Measurements from ENCODE around the gene SH3GL2.
A peak's percentile ranks its signal among the peaks of the same experiment; 100 is the strongest.

Gene SH3GL2

DNA sequence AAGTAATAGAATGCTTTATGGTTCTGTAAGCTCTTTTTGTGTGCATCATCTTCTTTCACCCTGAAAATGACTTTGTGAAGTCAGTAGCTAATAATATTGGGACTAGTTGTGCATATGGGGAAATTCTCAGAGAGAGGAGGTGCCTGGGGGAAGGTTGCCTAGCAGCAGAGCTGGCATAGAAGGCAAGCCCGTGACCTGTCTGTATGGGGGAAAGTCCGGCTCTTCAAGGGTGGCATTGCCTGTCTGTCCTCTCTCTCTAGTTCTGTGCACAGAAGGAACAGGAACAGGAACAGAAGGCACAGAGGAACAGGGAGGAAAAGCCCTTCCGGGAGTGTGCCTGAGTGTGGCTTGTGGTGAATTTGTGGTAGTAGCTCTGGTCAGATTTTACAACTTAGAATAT lies 33.1 kb downstream of the SH3GL2 start:
- no peak for DNase-seq

DNA sequence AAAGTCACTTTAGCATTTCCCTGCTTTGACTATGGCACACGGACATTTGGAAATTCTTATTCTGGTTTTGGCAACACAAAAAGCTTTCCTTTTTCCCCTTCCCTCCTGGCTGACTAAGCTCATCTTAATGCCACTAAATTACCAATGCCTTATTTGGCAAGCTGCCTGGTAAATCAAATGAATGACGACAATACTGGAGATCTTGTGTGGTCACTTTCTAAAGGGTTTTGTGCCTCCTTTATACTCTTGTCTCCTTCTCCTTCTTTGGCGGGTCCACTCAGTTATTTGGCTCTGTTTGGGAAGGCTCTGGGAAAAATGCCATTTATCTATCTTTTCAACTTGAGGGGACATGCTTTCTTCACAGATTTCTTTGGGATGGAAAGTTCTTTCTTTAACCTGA lies 34.9 kb downstream of the SH3GL2 start:
- peak; percentile 69 for DNase-seq

DNA sequence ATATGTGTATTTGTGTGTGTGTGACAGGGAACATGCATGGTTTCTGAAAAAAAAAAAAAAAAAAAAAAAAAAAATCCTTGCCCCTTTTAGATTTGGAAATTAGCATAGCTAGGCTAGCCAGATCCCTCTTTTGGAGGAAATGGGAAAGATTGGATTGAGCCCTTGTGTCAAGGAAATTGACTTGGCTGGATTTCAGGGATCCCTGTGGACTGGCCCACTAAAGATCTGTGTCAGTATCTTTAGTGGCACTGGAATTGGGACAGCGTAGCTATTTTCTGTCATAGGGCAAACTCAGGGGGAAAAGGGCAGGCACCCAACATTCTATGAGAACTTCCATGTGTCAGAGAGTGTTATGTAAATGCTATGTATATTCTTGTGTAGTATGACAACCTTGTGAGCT lies 35.4 kb downstream of the SH3GL2 start:
- DNase-seq, result no peak

DNA sequence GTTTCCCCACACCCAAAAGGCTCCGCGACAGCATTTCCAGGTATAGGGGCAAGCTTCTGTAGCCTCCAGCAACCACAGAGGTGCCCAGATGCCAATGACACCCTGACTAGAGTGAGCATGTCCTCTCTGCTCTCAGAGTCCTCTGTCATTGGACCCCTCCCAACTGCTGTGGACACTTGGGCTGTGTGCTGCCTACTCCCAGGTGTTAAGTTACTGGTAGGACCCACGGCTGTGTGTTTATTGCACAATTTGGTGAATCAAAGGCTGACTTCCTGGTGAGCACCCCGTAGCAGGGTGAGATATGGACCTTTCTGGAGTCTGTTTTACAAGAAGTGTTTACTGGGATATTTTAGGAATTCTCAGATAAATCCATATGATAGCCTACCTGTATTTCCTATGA lies 36.0 kb downstream of the SH3GL2 start:
- peak; percentile 19 for DNase-seq

DNA sequence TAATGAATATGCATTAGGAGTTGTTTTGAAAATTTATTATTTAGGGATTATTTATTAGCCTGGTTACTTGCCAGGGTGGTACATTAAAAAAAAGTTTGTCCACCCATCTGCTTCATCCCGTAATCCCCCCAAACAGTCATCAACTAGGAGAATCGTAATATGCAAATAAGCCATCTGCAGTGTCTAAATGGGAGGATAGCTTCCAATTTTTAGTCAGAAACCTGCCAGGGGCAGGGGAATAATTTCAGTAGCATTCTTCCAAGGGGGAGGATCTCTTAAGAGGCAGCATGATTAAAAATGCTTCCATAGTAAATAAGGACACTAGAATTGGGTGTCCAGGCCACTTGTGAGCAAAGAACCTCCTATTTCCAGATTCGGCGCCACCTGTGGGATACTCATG lies 43.3 kb downstream of the SH3GL2 start:
- DNase-seq, result no peak

DNA sequence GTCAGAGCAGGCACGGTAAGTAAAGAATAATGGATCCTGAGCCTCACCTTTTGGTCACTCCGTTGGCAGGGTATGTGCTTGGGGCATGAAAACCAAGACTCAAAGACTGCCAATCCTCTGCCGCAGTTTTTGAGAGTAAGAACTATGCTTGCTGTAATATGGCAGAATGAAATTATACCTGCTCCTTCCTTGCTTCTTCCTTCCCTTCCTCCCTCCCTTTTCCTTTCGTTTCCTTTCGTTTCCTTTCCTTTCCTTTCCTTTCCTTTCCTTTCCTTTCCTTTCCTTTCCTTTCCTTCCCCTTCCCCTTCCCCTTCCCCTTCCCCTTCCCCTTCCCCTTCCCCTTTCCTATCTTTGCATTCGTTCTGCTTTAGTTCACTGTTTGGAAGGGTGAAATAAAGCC lies 43.9 kb downstream of the SH3GL2 start:
- no peak for DNase-seq

DNA sequence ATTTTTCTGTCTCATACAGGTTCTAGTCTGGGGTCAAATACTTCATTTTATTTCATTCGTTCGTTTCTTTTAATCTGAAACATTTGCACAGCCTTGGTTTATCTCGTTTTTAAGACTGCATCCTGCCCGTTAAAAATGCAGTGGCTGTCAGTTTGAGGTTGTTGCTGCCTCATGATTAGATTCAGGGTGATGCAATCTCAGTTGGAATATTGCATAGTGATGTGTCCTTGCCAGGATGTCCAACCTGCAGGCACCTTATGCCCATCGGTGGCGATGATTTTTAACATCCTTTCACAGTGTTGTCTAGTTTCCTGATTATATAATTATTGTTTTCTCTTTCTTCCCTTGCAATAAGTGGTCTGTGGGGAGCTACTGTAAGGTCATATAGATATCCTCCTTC lies 45.1 kb downstream of the SH3GL2 start:
- DNase-seq, result peak; percentile 5

DNA sequence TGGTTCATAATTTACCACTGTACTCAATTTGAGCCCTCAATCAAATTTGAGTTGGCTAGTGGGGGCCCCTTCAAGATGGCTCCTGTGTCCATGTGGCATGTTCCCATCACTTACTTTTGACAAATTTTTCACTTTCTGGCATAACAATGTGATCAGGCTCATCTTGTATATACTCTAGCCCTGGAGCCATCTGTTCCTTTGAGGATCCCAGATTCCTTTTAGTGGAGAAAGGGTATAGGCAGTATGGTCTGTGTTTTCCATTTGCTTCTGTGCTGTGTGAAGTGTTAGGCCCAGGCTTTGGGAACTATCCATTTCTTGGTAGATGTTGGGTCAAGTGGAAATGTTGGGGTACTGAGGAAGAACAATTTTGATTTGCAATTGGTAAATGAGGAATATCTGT lies 45.7 kb downstream of the SH3GL2 start:
- no peak for DNase-seq

DNA sequence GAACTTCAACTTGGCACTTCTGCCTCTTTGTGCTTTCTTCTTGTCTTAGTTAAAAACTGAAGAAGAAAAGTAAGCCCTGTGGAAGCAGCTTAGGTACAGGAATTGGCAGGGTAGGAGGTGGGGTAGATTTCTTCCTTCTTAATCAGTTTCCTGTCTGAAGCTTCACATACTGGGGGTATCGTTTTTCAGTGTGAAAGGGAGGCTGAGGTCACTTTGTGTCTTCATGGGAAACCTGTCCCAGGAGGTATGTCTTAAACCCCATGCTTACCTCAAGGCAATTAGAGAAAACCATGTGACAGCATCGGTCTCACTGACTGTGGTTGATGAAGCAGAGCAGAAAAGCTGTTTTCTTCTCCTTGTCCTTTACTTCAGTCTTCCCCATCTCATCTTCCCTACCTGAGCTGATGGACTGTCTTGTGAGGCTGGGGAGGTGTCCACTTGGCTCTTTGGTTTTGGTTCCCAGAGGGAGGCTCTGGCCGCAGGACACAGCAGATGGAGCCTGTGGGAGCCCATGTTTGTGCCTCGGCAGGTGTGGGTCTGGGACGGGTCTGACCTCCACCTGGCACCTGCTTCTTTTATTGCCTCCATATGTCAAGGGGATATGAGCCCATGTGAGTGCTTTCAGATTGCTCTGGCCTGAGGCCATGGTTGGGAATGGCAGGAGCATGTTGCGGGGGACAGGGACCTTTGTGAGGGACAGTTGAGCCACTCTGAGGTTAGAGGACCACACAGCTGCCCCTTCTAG lies 47.0 kb downstream of the SH3GL2 start:
- DNase-seq, result no peak

DNA sequence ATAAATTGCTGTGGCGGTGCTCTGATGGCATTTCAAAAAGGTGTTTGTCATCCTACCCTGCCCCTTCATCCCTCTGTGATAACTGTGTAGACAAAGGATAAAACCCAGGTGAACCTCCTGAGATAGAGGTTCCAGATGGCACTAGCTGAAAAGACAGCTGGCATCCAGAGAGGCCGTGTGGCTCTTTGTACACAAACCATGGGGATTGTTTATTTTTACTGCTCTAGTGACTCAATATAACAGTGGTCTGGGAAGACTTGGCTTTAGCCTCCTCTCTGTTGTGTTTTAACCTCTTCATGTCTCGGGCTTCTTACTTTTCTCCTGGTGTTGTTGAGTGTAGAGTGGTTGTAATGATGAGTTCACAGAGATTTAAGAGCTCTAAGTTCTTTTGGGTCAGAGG lies 48.8 kb downstream of the SH3GL2 start:
- peak; percentile 92 for DNase-seq

DNA sequence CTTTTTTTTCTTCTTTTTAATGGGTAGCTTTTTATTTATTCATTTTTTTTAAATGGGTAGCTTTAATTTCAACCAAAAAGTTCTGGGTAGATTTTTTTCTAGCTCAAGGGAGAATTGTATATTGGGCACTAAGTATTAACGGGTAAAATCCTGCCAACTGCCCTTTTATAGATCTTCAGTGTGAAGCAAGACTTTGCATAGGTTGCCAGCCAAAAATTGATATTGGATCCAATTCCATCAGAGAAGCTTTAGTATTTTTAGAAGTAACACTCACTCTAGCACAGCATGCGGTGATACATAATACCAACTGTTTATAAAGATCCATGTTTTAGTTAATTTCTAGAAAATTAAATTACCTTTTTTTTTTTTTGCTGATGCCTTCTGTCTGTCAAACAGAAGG lies 49.8 kb downstream of the SH3GL2 start:
- no peak for DNase-seq

DNA sequence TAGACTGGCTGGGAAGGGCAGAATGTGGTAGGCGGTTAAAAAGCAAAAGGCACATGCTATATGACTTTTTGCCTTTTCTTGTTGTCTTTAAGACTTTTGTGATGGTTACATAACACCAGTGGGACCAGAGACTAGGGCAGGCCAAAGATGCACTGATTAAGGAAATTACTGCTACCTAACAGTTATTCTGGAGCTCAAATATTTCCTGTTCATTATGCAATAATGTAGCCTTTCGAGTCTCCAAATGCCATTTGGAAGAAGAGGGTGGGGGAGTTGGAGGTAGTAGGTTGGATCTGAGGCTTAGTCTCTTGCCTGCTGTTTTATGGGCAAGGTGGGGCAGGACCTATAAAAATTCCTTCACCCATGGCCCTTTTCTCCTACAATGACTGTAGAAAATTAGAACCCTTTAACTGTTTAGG lies 51.7 kb downstream of the SH3GL2 start:
- no peak for DNase-seq

DNA sequence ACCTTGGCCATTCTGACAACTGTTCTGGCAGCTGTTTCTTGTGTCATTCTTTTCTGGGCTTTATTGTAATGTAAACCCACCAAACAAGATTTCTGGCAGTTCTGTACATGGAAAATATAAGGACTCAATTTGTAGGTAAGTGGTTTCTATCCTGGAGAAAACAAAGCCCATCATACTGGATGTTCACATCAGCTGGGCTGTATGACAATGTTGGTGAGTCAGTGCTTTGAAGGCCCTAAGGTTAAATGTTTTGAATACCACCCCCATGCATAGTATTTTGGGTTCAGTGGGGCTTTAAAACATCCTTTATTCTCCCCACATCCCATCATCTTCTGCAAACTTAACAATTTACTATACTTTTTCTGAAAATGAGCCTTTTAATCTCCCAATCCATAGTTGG lies 52.5 kb downstream of the SH3GL2 start:
- no peak for DNase-seq

DNA sequence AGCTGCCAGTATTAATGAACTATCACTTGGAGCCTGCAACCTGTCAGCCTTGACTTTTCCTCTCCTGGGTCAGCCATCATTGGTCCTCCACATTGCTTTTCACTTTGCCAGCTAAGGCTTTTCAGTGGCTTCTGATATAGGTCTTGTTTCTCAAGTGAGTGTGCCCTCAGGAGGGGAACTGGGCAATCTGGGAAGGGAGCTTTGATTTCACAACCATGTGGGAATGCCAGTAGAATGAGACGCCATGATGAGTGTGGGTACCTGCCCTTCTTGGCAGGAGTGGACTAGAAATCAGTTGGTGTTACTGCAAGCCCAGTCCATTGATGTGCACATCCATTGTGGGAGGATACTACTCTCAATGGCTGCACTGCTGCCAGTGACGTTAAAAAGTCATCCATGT lies 54.1 kb downstream of the SH3GL2 start:
- no peak for DNase-seq

DNA sequence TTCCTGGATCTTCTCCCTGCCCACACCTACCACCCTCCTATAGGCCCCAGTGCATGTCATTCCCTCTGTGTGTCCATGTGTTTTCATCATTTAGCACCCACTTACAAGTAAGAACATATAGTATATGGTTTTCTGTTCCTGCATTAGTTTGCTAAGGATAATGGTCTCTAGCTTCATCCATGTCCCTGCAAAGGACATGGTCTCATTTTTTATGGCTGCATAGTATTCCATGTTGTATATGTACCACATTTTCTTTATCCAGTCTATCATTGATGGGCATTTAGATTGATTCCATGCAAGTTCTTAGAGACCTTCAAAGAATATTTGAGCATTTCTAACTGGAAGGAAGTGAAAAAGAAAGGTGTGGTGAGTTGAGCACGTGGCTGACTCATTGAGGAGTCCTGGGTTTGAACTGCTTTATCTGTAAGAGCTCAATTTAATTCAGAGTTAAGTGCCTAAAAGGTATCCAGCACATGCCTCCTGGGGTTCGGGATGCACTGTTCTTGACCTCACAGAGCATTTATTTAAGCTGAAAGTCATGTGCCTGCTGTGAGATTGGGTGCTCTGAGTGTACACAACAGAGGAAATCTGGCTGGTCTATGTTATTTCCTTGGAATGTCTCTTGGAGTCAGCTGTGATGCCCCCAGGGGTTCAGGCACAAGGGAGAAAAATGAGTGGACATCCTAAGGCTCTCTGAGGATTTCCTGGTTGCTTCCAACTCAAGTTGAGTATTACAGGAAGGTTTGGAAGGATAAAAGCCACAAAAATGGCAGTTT lies 56.4 kb downstream of the SH3GL2 start:
- DNase-seq, result no peak

DNA sequence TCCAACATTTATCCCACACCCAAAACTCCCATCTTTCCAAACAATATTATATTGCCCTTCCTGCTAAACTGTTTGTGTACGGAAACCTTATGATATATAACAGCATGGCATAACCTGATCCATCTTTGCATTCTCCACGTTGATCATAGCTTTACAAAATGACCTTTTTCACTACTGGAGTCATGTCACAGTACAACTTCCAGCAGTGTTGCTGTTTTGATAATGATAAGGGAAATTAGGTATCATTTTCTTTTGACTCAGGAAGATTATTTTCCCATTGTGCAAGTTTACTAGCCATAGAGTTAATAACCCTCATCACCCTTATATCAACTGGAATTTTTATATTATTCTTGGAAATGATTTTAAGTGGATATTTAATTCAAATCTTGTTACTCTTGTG lies 57.5 kb downstream of the SH3GL2 start:
- no peak for DNase-seq

DNA sequence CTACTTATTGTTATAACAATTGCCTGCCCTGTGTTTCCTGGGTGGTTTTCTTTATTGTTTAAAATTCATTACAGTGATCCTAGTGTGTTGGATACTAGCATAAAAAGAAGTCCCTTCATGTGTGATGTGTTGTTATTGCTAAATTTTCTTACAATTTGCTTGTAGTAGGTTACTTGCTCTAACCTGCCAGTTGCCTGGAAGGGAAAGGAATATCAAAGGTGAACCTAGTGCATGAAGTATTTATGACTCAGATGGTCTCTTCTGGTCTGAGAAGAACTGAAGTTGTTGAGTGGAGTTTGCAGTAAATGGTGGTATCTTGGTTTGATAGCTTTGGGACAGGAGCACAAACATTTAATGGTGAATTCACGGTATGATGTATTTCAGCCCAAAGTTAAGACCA lies 58.0 kb downstream of the SH3GL2 start:
- DNase-seq, result no peak

DNA sequence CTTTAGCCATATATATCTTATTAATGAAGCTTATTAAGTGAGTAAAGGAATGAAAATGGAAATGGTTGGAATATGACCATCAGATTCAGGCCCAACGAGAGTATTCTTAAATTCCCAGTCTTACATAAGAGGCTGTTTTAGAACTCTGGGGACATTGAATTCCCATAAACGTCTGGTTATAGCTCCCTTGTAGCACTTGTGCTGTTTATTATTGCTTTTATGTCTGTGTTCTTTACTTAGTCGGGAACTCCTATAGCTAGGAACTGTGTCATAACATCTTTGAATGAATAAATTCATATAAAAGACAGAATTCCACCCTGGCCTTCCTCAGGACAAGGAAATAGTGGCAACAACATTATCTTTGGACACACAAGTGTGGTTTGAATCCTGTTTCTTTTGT lies 58.4 kb downstream of the SH3GL2 start:
- DNase-seq, result no peak

DNA sequence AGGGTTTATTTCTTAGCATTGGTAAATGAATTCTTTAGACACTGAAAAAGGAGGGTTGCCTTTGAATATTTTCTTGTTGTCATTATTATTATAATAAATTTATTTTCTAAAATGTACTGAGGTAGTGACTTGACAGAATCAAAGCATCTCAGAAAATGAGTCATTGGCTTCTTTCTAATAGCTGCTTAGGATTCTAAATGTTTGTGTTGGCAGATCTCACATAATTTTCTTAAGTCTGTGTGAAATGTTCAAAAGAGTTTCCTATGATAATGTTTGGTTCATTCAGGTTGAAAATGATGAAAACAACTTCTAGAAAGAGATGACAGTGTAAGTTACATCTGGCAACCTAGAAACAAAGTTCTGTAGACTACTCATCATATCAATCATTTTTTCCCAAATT lies 69.7 kb downstream of the SH3GL2 start:
- DNase-seq, result no peak

DNA sequence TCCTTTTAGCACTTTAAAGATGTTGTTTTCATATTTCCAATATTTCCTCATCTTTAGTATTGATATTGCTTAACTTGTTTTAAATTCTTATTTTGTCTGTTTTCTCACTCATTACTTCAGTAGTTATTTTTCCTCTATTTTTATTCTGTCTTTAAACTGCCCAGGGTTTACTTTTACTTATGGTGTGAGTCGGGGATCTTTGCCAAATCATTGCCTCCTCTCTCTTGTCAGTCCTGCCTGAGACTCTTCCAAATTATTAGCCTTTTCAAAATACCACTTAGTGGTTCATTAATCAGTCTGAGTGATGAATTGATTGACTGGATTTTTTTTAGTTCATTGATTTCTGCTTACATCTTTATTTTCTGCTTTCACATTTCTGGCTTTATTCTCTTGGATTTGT lies 72.9 kb downstream of the SH3GL2 start:
- DNase-seq, result no peak

DNA sequence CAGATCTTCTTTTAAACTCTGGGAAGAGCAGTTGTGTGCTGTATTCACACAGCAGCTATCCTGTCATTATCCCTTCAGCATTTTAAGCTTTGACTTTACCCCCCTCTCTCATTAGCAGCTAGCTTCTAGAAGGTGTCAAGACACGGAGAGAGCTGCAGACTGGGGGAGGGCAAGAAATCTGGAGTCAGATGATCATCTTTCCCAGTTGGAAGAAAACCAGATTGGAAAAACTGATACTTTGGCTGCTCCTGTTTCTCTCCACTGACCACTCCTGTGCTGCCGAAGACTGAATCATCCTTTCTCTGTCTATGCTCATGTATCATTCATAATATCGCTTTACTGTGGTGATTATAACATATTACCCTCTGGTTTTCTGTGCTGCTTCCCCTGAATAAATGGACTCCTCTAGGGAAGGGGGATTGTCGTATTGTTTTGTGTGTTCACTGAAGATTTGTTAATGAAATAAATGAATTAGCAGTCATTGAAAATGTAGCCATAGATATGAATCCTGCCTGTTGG lies 75.1 kb downstream of the SH3GL2 start:
- no peak for DNase-seq

DNA sequence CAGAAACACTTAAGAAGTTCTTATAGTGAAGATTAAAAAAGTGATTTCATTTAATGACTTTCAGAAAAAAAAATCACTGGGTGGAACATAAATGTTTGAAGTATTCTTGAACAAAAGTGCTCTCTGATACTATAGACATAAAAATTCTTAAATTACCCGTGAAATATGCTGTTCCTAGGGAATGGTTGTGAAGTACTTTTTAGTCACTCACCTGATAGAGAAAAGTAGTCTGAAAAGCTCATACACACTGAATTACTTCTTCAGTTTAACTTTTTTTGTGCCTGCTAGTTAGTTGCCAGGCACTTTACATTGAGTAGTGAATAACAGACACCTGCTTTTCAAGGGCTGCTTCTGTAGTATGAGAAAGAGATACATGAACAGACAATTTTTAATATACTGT lies 78.0 kb downstream of the SH3GL2 start:
- no peak for DNase-seq

DNA sequence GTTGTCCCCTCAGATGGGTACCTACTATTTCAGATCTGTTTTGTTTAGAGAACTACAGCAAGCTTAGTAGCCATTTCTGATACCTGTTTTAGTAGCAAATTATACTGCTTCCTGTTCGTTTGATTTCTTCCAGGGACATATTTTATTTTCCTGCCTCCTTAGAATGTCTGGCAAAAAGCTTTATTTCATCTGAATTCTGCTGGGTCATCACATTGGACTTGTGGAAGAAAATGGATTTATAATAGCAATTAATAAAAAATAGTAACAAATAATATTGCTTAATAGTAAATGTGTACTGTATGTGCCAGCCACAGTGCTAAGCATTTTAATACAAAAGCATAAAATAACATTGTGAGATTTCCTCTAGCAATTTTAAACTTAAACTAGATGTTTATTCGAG lies 79.4 kb downstream of the SH3GL2 start:
- DNase-seq, result no peak

DNA sequence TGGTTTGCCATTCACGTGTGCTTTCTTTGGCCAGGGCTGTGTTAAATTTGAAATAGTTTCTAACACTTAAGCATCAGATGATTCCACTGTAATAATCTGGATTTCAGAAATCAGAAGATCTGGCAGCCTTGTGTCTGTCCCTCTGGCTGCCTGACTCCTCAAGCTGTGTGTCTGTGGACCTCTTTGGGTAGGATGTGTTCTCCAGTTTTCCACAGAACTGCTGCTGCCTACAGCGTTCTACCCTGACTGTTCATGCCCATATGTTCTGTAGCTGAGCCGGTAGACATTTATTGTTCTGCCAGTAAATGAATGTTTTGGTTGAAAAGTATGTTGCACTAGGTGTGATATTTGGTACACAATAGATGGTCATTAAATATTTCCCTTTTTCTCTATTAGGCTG lies 81.3 kb downstream of the SH3GL2 start:
- no peak for DNase-seq

DNA sequence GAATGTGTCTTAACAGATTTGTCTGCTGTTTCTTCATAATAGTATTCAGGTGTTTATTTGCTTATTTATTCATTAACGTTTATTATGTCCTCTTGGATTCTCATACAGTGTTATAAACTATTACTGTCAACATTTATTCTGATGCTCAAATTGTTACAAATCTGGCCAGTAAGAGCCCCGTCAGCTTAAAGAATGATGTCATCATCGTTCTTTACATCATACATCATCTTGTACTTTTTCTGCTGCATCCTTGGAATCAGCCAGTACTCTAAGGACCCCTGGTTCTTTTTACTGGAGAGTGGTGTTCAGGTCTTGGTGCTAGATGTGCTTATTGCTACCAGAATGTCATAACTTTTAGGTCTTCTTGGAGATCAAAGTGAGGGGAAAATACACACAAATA lies 86.6 kb downstream of the SH3GL2 start:
- DNase-seq, result no peak

Data from COR-L47 (cell line).